Hepatocyte (in vitro differentiated cells): ENCODE results near the gene STEAP2.

Experiments used
- EZH2phosphoT487 ChIP-seq: fragments of 200-600 bp; sonication (generic); IDR thresholded peaks from one replicate; pipeline ENCODE4 v1.6.1; 2018; ENCODE audit warnings: antibody characterized with exemption, mild to moderate bottlenecking, low read depth, moderate library complexity; ENCODE audit not compliant: unreplicated experiment, severe bottlenecking
- TF ChIP-seq, protein P1 (sequence below): fragments of 200-600 bp; sonication (generic); IDR thresholded peaks from 2 replicates; pipeline ENCODE4 v1.5.1; 2016; ENCODE audit warnings: antibody characterized with exemption, mild to moderate bottlenecking; ENCODE audit not compliant: poor library complexity

DNA sequence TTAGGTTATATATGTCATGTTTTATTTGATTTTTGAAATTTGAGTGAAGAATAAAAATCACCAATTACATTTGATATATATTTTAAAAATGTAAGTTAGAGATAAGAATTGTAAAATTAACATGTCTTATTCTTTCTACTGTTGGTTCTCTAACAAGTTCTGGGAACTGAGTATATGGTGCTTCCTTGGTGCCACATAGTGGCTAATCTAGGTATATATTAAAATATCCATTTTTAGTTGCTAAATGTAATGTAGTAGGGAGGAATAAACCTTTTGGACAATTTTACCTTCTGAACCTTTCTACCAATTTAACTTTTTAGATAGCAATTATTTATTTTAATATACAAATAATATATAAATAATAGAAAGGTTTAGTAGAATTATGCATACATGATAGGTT, 50.9 kb downstream of the STEAP2 start:
- TF ChIP-seq, protein P1, sequence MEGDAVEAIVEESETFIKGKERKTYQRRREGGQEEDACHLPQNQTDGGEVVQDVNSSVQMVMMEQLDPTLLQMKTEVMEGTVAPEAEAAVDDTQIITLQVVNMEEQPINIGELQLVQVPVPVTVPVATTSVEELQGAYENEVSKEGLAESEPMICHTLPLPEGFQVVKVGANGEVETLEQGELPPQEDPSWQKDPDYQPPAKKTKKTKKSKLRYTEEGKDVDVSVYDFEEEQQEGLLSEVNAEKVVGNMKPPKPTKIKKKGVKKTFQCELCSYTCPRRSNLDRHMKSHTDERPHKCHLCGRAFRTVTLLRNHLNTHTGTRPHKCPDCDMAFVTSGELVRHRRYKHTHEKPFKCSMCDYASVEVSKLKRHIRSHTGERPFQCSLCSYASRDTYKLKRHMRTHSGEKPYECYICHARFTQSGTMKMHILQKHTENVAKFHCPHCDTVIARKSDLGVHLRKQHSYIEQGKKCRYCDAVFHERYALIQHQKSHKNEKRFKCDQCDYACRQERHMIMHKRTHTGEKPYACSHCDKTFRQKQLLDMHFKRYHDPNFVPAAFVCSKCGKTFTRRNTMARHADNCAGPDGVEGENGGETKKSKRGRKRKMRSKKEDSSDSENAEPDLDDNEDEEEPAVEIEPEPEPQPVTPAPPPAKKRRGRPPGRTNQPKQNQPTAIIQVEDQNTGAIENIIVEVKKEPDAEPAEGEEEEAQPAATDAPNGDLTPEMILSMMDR, result peak; percentile 61
- TF ChIP-seq EZH2phosphoT487, result no peak
